Trophoblast cell (in vitro differentiated cells and primary cell): Measurements from ENCODE around the gene RGS16. TPM values are rescaled to one million over a fixed set of nuclear protein-coding genes. Genes with fewer than 3 reads are reported as not detected.

Source experiments
- DNase-seq, 2 donors: peaks; one replicate each; pipeline ENCODE4 v3.0.0-alpha.2; 2016
- H2AFZ ChIP-seq: 2 replicates; pipeline ENCODE4 v1.6.1; 2013; ENCODE audit warnings: low read length, moderate library complexity, mild to moderate bottlenecking; ENCODE audit not compliant: insufficient read depth, poor library complexity
- H2AK5ac ChIP-seq: 2 replicates; pipeline ENCODE4 v1.6.1; 2013; ENCODE audit warnings: mild to moderate bottlenecking, low read length
- H2BK120ac ChIP-seq: 2 replicates; pipeline ENCODE4 v1.6.1; 2013; ENCODE audit warnings: low read length, mild to moderate bottlenecking, moderate library complexity; ENCODE audit not compliant: insufficient read depth, poor library complexity
- H2BK12ac ChIP-seq: 2 replicates; pipeline ENCODE4 v1.6.1; 2013; ENCODE audit warnings: mild to moderate bottlenecking, low read length, moderate library complexity
- H2BK5ac ChIP-seq: 2 replicates; pipeline ENCODE4 v1.6.1; 2013; ENCODE audit warnings: low read length, low read depth, moderate library complexity, mild to moderate bottlenecking; ENCODE audit not compliant: poor library complexity
- H3K14ac ChIP-seq: 2 replicates; pipeline ENCODE4 v1.6.1; 2013; ENCODE audit warnings: mild to moderate bottlenecking, low read length
- H3K18ac ChIP-seq: 2 replicates; pipeline ENCODE4 v1.6.1; 2013; ENCODE audit warnings: mild to moderate bottlenecking, low read length
- H3K23ac ChIP-seq: 2 replicates; pipeline ENCODE4 v1.6.1; 2013; ENCODE audit warnings: low read length
- H3K27ac ChIP-seq: 2 replicates; pipeline ENCODE4 v1.5.1; 2013; ENCODE audit warnings: low read depth, mild to moderate bottlenecking, inconsistent platforms, low read length, moderate library complexity
- H3K27me3 ChIP-seq: 2 replicates; pipeline ENCODE4 v1.6.1; 2013; ENCODE audit warnings: inconsistent platforms, mild to moderate bottlenecking, low read length, moderate library complexity; ENCODE audit not compliant: insufficient read depth
- H3K36me3 ChIP-seq, 2 experiments: 1 replicate in 1 of 2; 2 replicates in 1 of 2; pipeline ENCODE4 v1.6.1; 2013; ENCODE audit warnings: low read length in 2 of 2, mild to moderate bottlenecking in 2 of 2, moderate library complexity in 1 of 2; ENCODE audit not compliant: insufficient read depth in 2 of 2, control insufficient read depth in 1 of 2
- H3K4ac ChIP-seq: 2 replicates; pipeline ENCODE4 v1.6.1; 2013; ENCODE audit warnings: low read depth, mild to moderate bottlenecking, low read length, moderate library complexity
- H3K4me1 ChIP-seq, 2 experiments: 1 replicate in 1 of 2; 2 replicates in 1 of 2; pipeline ENCODE4 v1.6.1; 2013; ENCODE audit warnings: low read length in 2 of 2, mild to moderate bottlenecking in 2 of 2, moderate library complexity in 1 of 2; ENCODE audit not compliant: insufficient read depth in 2 of 2, control insufficient read depth in 1 of 2
- H3K4me2 ChIP-seq: 2 replicates; pipeline ENCODE4 v1.6.1; 2013; ENCODE audit warnings: inconsistent platforms, mild to moderate bottlenecking, low read length, moderate library complexity
- H3K4me3 ChIP-seq: 2 replicates; pipeline ENCODE4 v1.5.1; 2013; ENCODE audit warnings: mild to moderate bottlenecking, low read depth, low read length, inconsistent platforms
- H3K79me1 ChIP-seq: one replicate; pipeline ENCODE4 v1.6.1; 2013; ENCODE audit warnings: low read length
- H3K79me2 ChIP-seq: 2 replicates; pipeline ENCODE4 v1.6.1; 2013; ENCODE audit warnings: low read length, mild to moderate bottlenecking; ENCODE audit not compliant: control insufficient read depth, insufficient read depth, poor library complexity
- H3K9ac ChIP-seq: 2 replicates; pipeline ENCODE4 v1.6.1; 2013; ENCODE audit warnings: mild to moderate bottlenecking, low read length
- H3K9me3 ChIP-seq: 2 replicates; pipeline ENCODE4 v1.6.1; 2013; ENCODE audit warnings: low read depth, mild to moderate bottlenecking, control low read depth, inconsistent platforms, low read length; ENCODE audit not compliant: insufficient read depth
- H4K12ac ChIP-seq: 2 replicates; pipeline ENCODE4 v1.6.1; 2013; ENCODE audit warnings: low read depth, mild to moderate bottlenecking, low read length, moderate library complexity
- H4K8ac ChIP-seq: 2 replicates; pipeline ENCODE4 v1.6.1; 2013; ENCODE audit warnings: low read depth, mild to moderate bottlenecking, low read length, moderate library complexity
- H4K91ac ChIP-seq: one replicate; pipeline ENCODE4 v1.6.1; 2013; ENCODE audit warnings: low read depth, mild to moderate bottlenecking, low read length, moderate library complexity
- WGBS: extraction: QIAGEN DNeasy Blood & Tissue Kit; methylation state at CpG from one replicate; pipeline ENCODE4 v1.1.7; 2013; ENCODE audit warnings: missing lambda C conversion rate; ENCODE audit not compliant: insufficient read length, insufficient coverage; ENCODE audit errors: extremely low coverage; 5-methylcytosine and 5-hydroxymethylcytosine counted together
- polyA plus RNA-seq: library from polyadenylated mRNA; stranded (reverse); fragments of 200-250 nt; gene quantifications from 2 replicates; pipeline ENCODE4 v1.2.3, GENCODE V29; 2013

Gene RGS16, protein sequence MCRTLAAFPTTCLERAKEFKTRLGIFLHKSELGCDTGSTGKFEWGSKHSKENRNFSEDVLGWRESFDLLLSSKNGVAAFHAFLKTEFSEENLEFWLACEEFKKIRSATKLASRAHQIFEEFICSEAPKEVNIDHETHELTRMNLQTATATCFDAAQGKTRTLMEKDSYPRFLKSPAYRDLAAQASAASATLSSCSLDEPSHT
- polyA plus RNA-seq: 138 and 141 TPM in 2 replicates

DNA sequence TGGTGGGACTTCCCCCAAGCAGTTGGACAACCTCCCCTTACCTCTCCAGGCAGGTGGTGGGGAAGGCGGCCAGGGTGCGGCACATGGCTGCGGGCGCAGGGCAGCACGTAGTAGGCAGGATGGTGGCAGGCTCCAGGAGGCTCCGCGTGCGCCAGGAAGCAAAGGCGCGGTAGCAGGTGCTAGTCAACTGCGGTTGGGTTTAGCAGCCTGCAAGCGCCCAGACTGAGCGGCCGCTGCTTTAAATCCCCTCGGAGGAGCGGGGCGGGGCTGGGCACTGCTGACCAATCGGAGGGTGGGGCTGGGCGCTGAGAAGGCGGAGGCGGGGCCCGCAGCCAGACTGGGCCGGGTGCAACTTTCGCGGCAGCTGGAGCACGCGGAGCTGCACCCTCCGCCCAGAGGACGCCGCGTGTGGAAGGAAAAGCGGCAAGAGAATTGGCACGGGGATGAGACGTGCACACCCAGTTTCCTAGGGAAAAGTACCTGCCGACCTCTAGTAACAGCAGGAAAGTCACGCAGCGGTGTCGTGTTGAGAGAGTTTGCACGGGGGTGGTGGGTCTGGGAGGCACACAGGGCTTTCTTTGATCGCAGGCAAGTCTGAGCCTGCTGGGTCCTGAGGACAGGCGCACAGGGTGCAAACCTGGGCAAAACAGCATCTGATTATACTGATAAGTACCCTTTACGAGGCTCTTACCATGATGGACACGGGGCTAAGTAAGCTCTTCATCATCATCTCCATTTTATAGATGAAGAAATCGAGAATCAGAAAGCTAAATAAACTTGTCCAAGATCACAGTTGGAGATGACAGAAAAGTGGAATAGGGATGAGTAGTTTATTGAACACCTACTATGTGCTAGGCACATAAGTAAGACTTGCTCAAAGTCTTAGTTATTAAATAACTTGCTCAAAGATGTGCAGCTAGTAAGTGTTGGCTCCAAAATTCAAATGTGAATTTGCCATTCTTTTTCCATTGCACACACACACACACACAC lies at the start of gene RGS16:
TSS of gene RGS16 (minus strand) at position 215 of the 990 bp plus-strand sequence. CDS start at position 85, 130 bp downstream.
- peak within 1 kb of the TSS; percentile 26 for H4K91ac ChIP-seq
- H3K9ac ChIP-seq: no peak within 1 kb of the TSS
- H3K4me1 ChIP-seq: peaks cover 28 to 32% of the 10 kb centered on the region in 2 experiments
- peaks cover 26 to 27% of the 10 kb centered on the region in 2 experiments for H3K36me3 ChIP-seq
- H3K79me1 ChIP-seq: peaks cover 28% of the 10 kb centered on the region
- peak within 1 kb of the TSS; percentile 22 for H3K27ac ChIP-seq
- peak within 1 kb of the TSS; percentile 43 for H2BK5ac ChIP-seq
- H3K14ac ChIP-seq: peak within 1 kb of the TSS; percentile 52
- peak within 1 kb of the TSS; percentile 76 for H3K4me2 ChIP-seq
- H4K12ac ChIP-seq: peak within 1 kb of the TSS; percentile 39
- H2AFZ ChIP-seq: peak within 1 kb of the TSS; percentile 42
- peak within 1 kb of the TSS; percentile 43 for H4K8ac ChIP-seq
- peaks cover 3% of the 10 kb centered on the region for H3K9me3 ChIP-seq
- peak within 1 kb of the TSS; percentile 78 for H3K4ac ChIP-seq
- peak within 1 kb of the TSS; percentile 3 for H2BK120ac ChIP-seq
- H3K27me3 ChIP-seq: no peaks in the 10 kb centered on the region
- H2AK5ac ChIP-seq: no peak within 1 kb of the TSS
- peaks cover 19% of the 10 kb centered on the region for H3K79me2 ChIP-seq
- H3K18ac ChIP-seq: peak within 1 kb of the TSS; percentile 79
- no peak within 1 kb of the TSS for H2BK12ac ChIP-seq
- no CpG with 5 or more reads among the region's 44 CpGs for WGBS
- no peak within 1 kb of the TSS for H3K23ac ChIP-seq
- peak within 1 kb of the TSS; percentile 82 for H3K4me3 ChIP-seq
- peak; percentile 89 to 93 for DNase-seq

DNA sequence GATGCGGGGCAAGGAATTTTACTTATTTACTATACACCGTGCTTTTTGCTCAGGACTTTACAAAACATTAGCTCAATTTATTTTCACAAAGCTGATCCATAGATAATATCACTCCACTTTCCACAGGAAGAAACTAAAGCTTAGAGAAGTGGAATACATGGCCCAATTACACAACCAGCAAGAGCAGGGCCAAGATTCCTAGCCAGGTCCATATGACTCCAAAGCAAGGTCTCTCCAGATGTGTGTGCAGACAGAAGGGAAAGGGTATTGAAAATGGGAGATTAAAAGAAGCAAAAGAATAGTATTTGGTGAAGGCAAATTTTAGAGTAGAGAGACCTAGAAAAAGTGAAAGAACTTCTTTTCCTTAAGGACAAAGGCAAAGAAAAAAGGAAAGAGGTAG lies 49.8 kb upstream of the RGS16 start:
- no peaks in the 10 kb centered on the region for H3K27me3 ChIP-seq

DNA sequence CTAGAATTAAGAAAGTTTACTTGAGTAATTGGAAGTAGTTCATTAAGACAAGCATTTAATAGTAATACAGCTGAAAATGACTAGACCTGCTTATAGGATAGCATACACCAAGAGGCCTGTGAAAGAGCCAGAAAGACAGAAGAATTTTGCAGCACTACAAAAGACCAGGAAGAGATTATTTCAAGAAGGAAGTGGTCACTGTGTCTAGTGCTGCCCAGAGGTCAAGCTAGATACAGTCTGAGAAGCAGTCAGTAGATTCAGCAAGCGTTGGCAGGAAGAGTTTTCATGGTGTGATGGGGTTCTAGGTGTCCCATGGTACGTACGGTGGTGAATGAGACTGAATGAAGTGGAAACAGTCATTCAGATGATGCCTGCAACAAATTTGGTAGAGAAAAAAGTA lies 48.7 kb upstream of the RGS16 start:
- H2BK5ac ChIP-seq: no peak overlapping the region
- H4K91ac ChIP-seq: no peak overlapping the region
- WGBS: no CpG with 5 or more reads among the region's 3 CpGs
- H3K14ac ChIP-seq: no peak overlapping the region
- no peak overlapping the region for H2AK5ac ChIP-seq
- H2BK12ac ChIP-seq: no peak overlapping the region
- H3K27ac ChIP-seq: no peak overlapping the region
- no peak overlapping the region for H3K18ac ChIP-seq
- no peak overlapping the region for H3K4ac ChIP-seq
- no peak overlapping the region for H3K4me2 ChIP-seq
- no peaks in the 10 kb centered on the region for H3K27me3 ChIP-seq
- H3K9ac ChIP-seq: no peak overlapping the region
- no peak overlapping the region for H3K4me3 ChIP-seq
- H4K12ac ChIP-seq: no peak overlapping the region
- no peak overlapping the region for H4K8ac ChIP-seq
- no peak overlapping the region for H2BK120ac ChIP-seq
- no peak for DNase-seq
- no peak overlapping the region for H3K23ac ChIP-seq
- H3K79me1 ChIP-seq: peaks cover 2% of the 10 kb centered on the region
- peaks cover 2% of the 10 kb centered on the region for H3K9me3 ChIP-seq
- H3K4me1 ChIP-seq: no peaks in the 10 kb centered on the region
- no peaks in the 10 kb centered on the region for H3K79me2 ChIP-seq
- H2AFZ ChIP-seq: no peak overlapping the region
- no peaks in the 10 kb centered on the region for H3K36me3 ChIP-seq

More for the DNA sequence above, 49.8 kb upstream of the RGS16 start:
- no CpG with 5 or more reads among the region's 2 CpGs for WGBS
- H3K23ac ChIP-seq: no peak overlapping the region
- H3K79me1 ChIP-seq: peaks cover 2% of the 10 kb centered on the region
- H2BK12ac ChIP-seq: no peak overlapping the region
- no peak overlapping the region for H4K12ac ChIP-seq
- H4K8ac ChIP-seq: no peak overlapping the region
- H3K4me3 ChIP-seq: no peak overlapping the region
- H2BK120ac ChIP-seq: no peak overlapping the region
- H4K91ac ChIP-seq: no peak overlapping the region
- no peaks in the 10 kb centered on the region for H3K36me3 ChIP-seq
- no peak for DNase-seq
- H2AK5ac ChIP-seq: no peak overlapping the region
- no peak overlapping the region for H3K14ac ChIP-seq
- no peaks in the 10 kb centered on the region for H3K79me2 ChIP-seq
- H3K4me2 ChIP-seq: no peak overlapping the region
- H3K27ac ChIP-seq: no peak overlapping the region
- H3K9me3 ChIP-seq: peaks cover 2% of the 10 kb centered on the region
- no peak overlapping the region for H2BK5ac ChIP-seq
- H3K9ac ChIP-seq: no peak overlapping the region
- no peak overlapping the region for H3K18ac ChIP-seq
- H2AFZ ChIP-seq: no peak overlapping the region
- no peak overlapping the region for H3K4ac ChIP-seq
- no peaks in the 10 kb centered on the region for H3K4me1 ChIP-seq

DNA sequence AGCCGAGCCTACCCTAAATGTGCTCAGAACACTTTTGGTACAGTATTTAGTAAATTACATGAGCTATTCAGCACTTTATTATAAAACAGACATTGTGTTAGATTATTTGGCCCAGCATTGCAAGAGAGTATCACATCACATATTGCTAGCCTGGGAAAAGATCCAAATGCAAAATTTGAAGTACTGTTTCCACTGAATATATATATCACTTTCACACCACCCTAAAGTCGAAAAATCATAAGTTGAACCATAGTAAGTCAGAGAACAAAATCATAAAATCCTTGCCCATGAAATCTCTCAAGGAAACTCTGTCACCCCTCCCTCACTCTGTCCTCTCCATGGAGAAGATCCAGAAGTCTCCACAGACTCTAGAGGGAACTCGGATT lies 47.1 kb upstream of the RGS16 start:
- H3K79me1 ChIP-seq: peaks cover 2% of the 10 kb centered on the region
- DNase-seq: no peak
- no peak overlapping the region for H2AK5ac ChIP-seq
- no peak overlapping the region for H3K27ac ChIP-seq
- no peak overlapping the region for H4K8ac ChIP-seq
- no peak overlapping the region for H3K4me3 ChIP-seq
- H3K9me3 ChIP-seq: peaks cover 2% of the 10 kb centered on the region
- H3K23ac ChIP-seq: no peak overlapping the region
- H2BK12ac ChIP-seq: no peak overlapping the region
- no peak overlapping the region for H3K4me2 ChIP-seq
- no peak overlapping the region for H2BK120ac ChIP-seq
- H2AFZ ChIP-seq: no peak overlapping the region
- no peak overlapping the region for H3K9ac ChIP-seq
- no peaks in the 10 kb centered on the region for H3K36me3 ChIP-seq
- H3K4ac ChIP-seq: no peak overlapping the region
- H3K27me3 ChIP-seq: no peaks in the 10 kb centered on the region
- no peaks in the 10 kb centered on the region for H3K4me1 ChIP-seq
- H2BK5ac ChIP-seq: no peak overlapping the region
- H3K79me2 ChIP-seq: no peaks in the 10 kb centered on the region
- H4K91ac ChIP-seq: no peak overlapping the region
- H4K12ac ChIP-seq: no peak overlapping the region
- no peak overlapping the region for H3K14ac ChIP-seq
- WGBS: no CpG with 5 or more reads among the region's 3 CpGs
- H3K18ac ChIP-seq: no peak overlapping the region
